HEK293 (cell line): Measurements from ENCODE around the gene FGB.

Experiments
- PRDM10 ChIP-seq: fragments of 450-650 bp; formaldehyde crosslinking; IDR thresholded peaks from 2 replicates; pipeline ENCODE4 v1.5.1; 2016; ENCODE audit warnings: missing biosample characterization, missing genetic modification characterization
- SCRT2 ChIP-seq: fragments of 450-650 bp; formaldehyde crosslinking; IDR thresholded peaks from 2 replicates; pipeline ENCODE4 v1.5.1; 2016; ENCODE audit warnings: missing biosample characterization, missing genetic modification characterization
- SP2 ChIP-seq: fragments of 450-650 bp; formaldehyde crosslinking; IDR thresholded peaks from 2 replicates; pipeline ENCODE4 v1.5.1; 2016; ENCODE audit warnings: missing biosample characterization, missing genetic modification characterization
- WT1 ChIP-seq: fragments of 450-650 bp; formaldehyde crosslinking; IDR thresholded peaks from 2 replicates; pipeline ENCODE4 v1.5.1; 2016; ENCODE audit warnings: missing biosample characterization, missing genetic modification characterization
- ZIC2 ChIP-seq: fragments of 450-650 bp; formaldehyde crosslinking; IDR thresholded peaks from 2 replicates; pipeline ENCODE4 v1.5.1; 2016; ENCODE audit warnings: missing biosample characterization, missing genetic modification characterization
- ZNF23 ChIP-seq: fragments of 450-650 bp; formaldehyde crosslinking; IDR thresholded peaks from 2 replicates; pipeline ENCODE4 v1.5.1; 2016; ENCODE audit warnings: missing biosample characterization, missing genetic modification characterization, borderline replicate concordance
- ZNF423 ChIP-seq: fragments of 450-650 bp; formaldehyde crosslinking; IDR thresholded peaks from 2 replicates; pipeline ENCODE4 v1.5.1; 2016; ENCODE audit warnings: missing biosample characterization, missing genetic modification characterization
- ZNF48 ChIP-seq: fragments of 450-650 bp; formaldehyde crosslinking; IDR thresholded peaks from 2 replicates; pipeline ENCODE4 v1.5.1; 2016; ENCODE audit warnings: missing biosample characterization, missing genetic modification characterization
- ZNF629 ChIP-seq: fragments of 450-650 bp; formaldehyde crosslinking; IDR thresholded peaks from 2 replicates; pipeline ENCODE4 v1.5.1; 2017; ENCODE audit warnings: missing biosample characterization, missing genetic modification characterization
- ZNF785 ChIP-seq: fragments of 450-650 bp; formaldehyde crosslinking; IDR thresholded peaks from 2 replicates; pipeline ENCODE4 v1.5.1; 2016; ENCODE audit warnings: missing biosample characterization, missing genetic modification characterization
- TF ChIP-seq, protein P1 (sequence below): fragments of 450-650 bp; formaldehyde crosslinking; IDR thresholded peaks from 2 replicates; pipeline ENCODE4 v1.5.1; 2016; ENCODE audit warnings: missing biosample characterization, missing genetic modification characterization
- TF ChIP-seq, protein P2 (sequence below): fragments of 450-650 bp; formaldehyde crosslinking; IDR thresholded peaks from 2 replicates; pipeline ENCODE4 v1.5.1; 2016; ENCODE audit warnings: missing biosample characterization, missing genetic modification characterization

GRCh38 chr4:154564311-154564710 lies 1.5 kb downstream of the FGB start:
- TF ChIP-seq, protein P1, sequence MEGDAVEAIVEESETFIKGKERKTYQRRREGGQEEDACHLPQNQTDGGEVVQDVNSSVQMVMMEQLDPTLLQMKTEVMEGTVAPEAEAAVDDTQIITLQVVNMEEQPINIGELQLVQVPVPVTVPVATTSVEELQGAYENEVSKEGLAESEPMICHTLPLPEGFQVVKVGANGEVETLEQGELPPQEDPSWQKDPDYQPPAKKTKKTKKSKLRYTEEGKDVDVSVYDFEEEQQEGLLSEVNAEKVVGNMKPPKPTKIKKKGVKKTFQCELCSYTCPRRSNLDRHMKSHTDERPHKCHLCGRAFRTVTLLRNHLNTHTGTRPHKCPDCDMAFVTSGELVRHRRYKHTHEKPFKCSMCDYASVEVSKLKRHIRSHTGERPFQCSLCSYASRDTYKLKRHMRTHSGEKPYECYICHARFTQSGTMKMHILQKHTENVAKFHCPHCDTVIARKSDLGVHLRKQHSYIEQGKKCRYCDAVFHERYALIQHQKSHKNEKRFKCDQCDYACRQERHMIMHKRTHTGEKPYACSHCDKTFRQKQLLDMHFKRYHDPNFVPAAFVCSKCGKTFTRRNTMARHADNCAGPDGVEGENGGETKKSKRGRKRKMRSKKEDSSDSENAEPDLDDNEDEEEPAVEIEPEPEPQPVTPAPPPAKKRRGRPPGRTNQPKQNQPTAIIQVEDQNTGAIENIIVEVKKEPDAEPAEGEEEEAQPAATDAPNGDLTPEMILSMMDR (tag by site-specific recombination) = no peak
- no peak for TF ChIP-seq WT1 (tag by site-specific recombination)
- no peak for TF ChIP-seq ZNF785
- no peak for TF ChIP-seq SP2
- no peak for TF ChIP-seq ZNF423
- no peak for TF ChIP-seq ZNF48 (tag by site-specific recombination)
- TF ChIP-seq ZNF629 (tag by site-specific recombination) = no peak
- TF ChIP-seq, protein P2, sequence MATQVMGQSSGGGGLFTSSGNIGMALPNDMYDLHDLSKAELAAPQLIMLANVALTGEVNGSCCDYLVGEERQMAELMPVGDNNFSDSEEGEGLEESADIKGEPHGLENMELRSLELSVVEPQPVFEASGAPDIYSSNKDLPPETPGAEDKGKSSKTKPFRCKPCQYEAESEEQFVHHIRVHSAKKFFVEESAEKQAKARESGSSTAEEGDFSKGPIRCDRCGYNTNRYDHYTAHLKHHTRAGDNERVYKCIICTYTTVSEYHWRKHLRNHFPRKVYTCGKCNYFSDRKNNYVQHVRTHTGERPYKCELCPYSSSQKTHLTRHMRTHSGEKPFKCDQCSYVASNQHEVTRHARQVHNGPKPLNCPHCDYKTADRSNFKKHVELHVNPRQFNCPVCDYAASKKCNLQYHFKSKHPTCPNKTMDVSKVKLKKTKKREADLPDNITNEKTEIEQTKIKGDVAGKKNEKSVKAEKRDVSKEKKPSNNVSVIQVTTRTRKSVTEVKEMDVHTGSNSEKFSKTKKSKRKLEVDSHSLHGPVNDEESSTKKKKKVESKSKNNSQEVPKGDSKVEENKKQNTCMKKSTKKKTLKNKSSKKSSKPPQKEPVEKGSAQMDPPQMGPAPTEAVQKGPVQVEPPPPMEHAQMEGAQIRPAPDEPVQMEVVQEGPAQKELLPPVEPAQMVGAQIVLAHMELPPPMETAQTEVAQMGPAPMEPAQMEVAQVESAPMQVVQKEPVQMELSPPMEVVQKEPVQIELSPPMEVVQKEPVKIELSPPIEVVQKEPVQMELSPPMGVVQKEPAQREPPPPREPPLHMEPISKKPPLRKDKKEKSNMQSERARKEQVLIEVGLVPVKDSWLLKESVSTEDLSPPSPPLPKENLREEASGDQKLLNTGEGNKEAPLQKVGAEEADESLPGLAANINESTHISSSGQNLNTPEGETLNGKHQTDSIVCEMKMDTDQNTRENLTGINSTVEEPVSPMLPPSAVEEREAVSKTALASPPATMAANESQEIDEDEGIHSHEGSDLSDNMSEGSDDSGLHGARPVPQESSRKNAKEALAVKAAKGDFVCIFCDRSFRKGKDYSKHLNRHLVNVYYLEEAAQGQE (tag by site-specific recombination) = no peak
- no peak for TF ChIP-seq ZIC2 (tag by site-specific recombination)
- no peak for TF ChIP-seq ZNF23 (tag by site-specific recombination)
- TF ChIP-seq PRDM10 (tag by site-specific recombination) = no peak
- TF ChIP-seq SCRT2 = no peak
